ENCODE results near the gene CEP126. TPM values are rescaled to one million over a fixed set of nuclear protein-coding genes. Genes with fewer than 3 reads are reported as not detected.

CEP126 gene
- total RNA-seq, 6 experiments from 2014 or later = 1.8 to 2.4 (median 2.1) TPM

DNA sequence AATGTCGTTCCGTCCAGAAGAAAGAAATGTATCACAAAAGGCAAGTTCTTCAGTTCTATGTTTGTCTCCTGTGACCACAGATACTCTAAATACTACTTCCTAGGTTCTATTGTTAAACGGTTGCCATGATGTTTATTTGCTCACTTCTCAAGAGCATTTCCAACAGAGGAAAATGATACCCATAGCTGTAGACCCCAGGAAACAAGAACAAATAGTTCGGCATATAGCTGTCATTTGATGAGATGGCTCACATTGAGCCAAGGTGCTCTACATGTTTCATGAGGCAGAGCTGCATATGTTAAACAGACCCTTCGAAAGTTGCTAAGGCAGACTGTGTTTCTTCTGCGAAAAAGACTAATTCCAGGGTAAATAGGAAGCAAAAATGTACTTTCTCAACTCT is 16.9 kb downstream of the CEP126 start:
- Mint-ChIP-seq H3K4me3 (no peak overlapping the region), H3K36me3 (ENCODE audit: low read depth) (no peaks in the 10 kb centered on the region), H3K27ac (no peak overlapping the region), H3K9me3 (no peaks in the 10 kb centered on the region), H3K27me3 (ENCODE audit: insufficient read depth) (no peaks in the 10 kb centered on the region), H3K4me1 (ENCODE audit: low read depth) (no peaks in the 10 kb centered on the region)
- DNase-seq = no peak
- TF ChIP-seq, protein P1, sequence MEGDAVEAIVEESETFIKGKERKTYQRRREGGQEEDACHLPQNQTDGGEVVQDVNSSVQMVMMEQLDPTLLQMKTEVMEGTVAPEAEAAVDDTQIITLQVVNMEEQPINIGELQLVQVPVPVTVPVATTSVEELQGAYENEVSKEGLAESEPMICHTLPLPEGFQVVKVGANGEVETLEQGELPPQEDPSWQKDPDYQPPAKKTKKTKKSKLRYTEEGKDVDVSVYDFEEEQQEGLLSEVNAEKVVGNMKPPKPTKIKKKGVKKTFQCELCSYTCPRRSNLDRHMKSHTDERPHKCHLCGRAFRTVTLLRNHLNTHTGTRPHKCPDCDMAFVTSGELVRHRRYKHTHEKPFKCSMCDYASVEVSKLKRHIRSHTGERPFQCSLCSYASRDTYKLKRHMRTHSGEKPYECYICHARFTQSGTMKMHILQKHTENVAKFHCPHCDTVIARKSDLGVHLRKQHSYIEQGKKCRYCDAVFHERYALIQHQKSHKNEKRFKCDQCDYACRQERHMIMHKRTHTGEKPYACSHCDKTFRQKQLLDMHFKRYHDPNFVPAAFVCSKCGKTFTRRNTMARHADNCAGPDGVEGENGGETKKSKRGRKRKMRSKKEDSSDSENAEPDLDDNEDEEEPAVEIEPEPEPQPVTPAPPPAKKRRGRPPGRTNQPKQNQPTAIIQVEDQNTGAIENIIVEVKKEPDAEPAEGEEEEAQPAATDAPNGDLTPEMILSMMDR (IDR thresholded peaks at IDR 0.05) = no peak

DNA sequence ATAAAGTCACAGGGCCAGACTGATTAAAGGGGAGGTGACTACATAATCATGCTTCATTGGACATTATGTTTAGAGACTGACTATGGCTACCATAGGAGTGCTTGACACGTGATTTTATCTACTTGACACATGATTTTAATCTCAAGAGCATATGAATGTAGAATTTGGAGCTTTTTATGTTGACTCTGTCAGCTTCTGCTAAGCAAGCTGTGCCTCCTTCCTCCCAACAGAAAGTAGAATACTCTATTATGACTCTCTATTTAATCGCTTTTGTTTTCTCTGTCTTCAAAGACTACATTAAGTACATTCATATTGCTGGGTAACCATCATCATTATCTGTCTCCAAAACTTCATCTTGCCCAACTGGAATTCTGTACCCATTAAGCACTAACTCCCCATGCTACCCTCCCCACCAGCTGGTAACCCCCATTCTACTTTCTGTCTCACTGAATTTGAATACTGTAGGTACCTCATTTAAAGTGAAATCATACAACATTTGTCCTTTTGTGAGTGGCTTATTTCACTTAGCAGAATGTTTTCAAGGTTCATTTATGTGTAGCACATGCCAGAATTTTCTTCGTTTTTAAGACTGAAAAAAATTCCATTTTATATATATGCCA is 26.2 kb downstream of the CEP126 start:
- H3K4me3 Mint-ChIP-seq = no peak overlapping the region
- TF ChIP-seq, protein P1 (IDR thresholded peaks at IDR 0.05) = no peak
- H3K27me3 Mint-ChIP-seq (ENCODE audit: insufficient read depth) = no peaks in the 10 kb centered on the region
- H3K36me3 Mint-ChIP-seq (ENCODE audit: low read depth) = no peaks in the 10 kb centered on the region
- H3K27ac Mint-ChIP-seq = no peak overlapping the region
- no peak for DNase-seq
- no peaks in the 10 kb centered on the region for H3K4me1 Mint-ChIP-seq (ENCODE audit: low read depth)
- no peaks in the 10 kb centered on the region for H3K9me3 Mint-ChIP-seq

DNA sequence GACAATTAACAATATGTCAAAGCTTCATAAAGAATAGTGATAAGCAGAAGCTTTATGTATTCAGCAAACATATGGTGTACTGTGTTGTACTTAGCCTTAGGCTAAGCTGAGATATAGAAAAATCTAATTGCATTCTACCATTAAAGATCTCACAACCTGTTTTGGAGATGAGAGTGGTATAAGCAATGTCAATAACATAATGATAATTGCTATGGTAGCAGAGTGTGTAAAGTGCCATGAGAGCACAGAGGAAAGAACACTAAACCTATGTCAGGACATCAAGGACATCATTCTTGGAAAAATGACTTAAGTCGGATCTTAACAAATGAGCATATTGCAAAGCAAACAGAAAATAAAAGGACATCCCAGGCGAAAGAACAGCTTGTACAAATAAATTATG is 30.1 kb downstream of the CEP126 start:
- no peak for DNase-seq
- Mint-ChIP-seq H3K4me1 (ENCODE audit: low read depth) (no peaks in the 10 kb centered on the region), H3K9me3 (no peaks in the 10 kb centered on the region), H3K4me3 (no peak overlapping the region), H3K36me3 (ENCODE audit: low read depth) (no peaks in the 10 kb centered on the region), H3K27me3 (ENCODE audit: insufficient read depth) (no peaks in the 10 kb centered on the region), H3K27ac (no peak overlapping the region)
- TF ChIP-seq, protein P1 (IDR thresholded peaks at IDR 0.05) = no peak

DNA sequence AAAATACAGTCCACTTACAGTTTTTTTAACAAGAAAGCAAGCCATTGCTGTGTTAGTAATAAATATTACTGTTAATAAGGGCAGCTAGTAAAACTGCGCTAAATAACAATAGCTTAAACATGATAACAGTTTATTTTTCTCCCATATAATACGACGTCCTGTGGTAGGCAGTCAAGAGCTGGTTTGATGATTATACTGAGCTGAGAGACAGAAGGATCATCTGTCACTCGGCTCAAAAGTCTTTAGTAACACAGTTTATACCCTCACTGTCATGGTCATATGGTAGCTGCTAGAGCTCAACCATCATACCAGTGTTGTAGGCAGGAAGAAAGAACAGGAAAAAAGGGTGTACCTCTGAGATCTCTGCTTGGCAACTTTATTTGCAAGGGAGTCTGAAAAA is 30.6 kb downstream of the CEP126 start:
- DNase-seq = no peak
- Mint-ChIP-seq H3K4me3 (no peak overlapping the region), H3K27ac (no peak overlapping the region), H3K9me3 (no peaks in the 10 kb centered on the region), H3K36me3 (ENCODE audit: low read depth) (no peaks in the 10 kb centered on the region), H3K4me1 (ENCODE audit: low read depth) (no peaks in the 10 kb centered on the region), H3K27me3 (ENCODE audit: insufficient read depth) (no peaks in the 10 kb centered on the region)
- TF ChIP-seq, protein P1 (IDR thresholded peaks at IDR 0.05) = no peak

DNA sequence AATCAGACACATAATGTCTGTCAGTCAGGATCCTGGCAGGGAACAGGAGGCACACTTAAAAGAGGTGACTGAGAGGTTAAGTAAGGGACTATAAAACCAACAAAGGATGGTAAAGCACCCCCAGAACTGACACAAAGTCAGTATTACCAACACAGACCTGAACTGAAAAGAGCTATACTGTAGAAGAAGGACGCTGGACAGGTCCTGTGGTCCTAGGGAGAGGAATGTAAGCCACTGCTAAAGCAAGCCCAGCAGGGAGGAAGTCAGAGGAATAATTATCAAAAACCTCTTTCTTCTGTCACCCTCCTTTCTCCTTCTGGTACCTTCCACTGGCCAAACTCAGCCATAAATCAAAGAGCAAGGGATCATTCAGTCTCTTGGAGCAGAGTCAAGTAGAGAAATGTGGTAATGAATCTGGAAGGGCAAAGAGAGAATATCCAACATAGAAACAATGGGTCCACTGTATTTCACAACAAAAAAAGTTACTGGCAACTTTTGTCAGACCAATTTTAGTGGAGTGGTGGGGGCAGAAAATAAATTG is 34.9 kb downstream of the CEP126 start:
- Mint-ChIP-seq H3K9me3 (no peaks in the 10 kb centered on the region), H3K27me3 (ENCODE audit: insufficient read depth) (no peaks in the 10 kb centered on the region), H3K4me1 (ENCODE audit: low read depth) (no peaks in the 10 kb centered on the region), H3K4me3 (no peak overlapping the region), H3K27ac (no peak overlapping the region), H3K36me3 (ENCODE audit: low read depth) (no peaks in the 10 kb centered on the region)
- DNase-seq = no peak
- TF ChIP-seq, protein P1 (IDR thresholded peaks at IDR 0.05) = no peak
